ENCODE data around the gene COL18A1. TPM values are rescaled to one million over a fixed set of nuclear protein-coding genes. Genes with fewer than 3 reads are reported as not detected.

COL18A1 gene
- total RNA-seq, 4 donors from 2014 or later = 97.7 to 173 (median 110) TPM

DNA sequence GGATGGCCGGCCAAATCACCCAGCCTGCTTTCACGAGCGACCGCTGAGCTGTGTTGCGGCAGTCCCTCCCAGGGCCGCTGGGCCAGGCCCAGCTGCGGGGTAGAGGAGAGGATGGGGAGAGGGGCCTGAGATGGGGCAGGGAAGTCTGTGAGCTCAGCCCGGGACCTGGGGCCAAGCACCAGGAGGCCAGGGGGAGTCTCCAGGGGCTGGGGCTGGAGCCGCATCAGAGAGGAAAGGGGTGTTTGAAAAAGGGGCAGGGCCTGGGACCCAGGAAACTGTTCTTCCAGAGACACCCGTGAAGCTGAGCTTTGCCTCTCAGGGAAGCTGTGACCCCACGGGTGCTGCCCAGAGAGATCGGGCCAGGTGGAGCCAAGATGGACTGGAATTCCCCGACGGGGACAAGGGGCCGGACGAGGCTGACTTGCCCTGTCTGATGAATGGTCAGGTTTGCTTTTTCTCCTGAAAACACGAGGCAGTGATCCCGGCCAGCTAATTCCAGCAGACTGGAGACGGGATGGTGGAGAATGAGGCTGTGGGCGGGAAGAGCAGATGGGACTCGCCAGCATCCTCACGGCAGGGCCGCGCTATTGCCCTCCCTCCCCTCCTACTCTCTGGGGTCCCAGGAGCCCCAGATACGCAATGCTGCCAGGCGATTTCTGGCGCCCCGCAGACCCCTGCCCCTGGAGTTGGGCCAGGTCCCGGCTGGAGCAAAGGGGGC, 40.3 kb upstream of the COL18A1 start:
- peaks cover 33 to 58% (median 53%) of the 10 kb centered on the region in 4 donors for H3K4me1 ChIP-seq
- TF ChIP-seq POLR2A (IDR thresholded peaks at IDR 0.05; ENCODE audit: low read depth) (no peak), EP300 (IDR thresholded peaks at IDR 0.05) (no peak), POLR2AphosphoS5 (IDR thresholded peaks at IDR 0.05) (no peak), CTCF (IDR thresholded peaks at IDR 0.05) (no peak)
- no peaks in the 10 kb centered on the region for H3K9me3 ChIP-seq
- no peaks in the 10 kb centered on the region for H3K27me3 ChIP-seq
- DNase-seq (ENCODE audit: extremely low spot score) = no peak
- H3K4me3 ChIP-seq = peak overlapping the region; percentile 10 to 34 (median 20)
- WGBS = 55% methylated on average over 23 of the region's 29 CpGs
- peak overlapping the region; percentile 89 to 96 (median 94) for H3K27ac ChIP-seq (replicated peaks in 1 of 4)
- intact Hi-C loops (cut with DNase I) = no loop called here
- no peaks in the 10 kb centered on the region for H3K36me3 ChIP-seq

DNA sequence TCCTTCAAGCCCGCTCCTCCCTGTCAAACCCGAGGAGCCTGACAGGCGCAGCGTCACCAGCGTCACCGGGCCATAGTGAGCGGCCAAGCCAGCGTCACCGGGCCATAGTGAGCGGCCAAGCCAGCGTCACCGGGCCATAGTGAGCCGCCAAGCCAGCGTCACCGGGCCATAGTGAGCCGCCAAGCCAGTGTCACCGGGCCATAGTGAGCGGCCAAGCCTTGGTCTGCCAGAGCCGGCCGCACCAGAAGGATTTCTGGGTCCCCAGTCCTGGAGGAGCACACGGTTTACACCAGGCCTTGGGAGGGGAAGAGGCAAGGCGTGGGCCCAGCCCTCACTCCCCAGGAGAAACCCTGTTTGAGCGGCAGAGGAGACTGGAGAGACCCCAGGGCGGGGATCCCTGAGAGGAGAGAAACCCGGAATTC, 39.8 kb upstream of the COL18A1 start:
- H3K27ac ChIP-seq (replicated peaks in 1 of 4) = peak overlapping the region; percentile 89 to 96 (median 94)

DNA sequence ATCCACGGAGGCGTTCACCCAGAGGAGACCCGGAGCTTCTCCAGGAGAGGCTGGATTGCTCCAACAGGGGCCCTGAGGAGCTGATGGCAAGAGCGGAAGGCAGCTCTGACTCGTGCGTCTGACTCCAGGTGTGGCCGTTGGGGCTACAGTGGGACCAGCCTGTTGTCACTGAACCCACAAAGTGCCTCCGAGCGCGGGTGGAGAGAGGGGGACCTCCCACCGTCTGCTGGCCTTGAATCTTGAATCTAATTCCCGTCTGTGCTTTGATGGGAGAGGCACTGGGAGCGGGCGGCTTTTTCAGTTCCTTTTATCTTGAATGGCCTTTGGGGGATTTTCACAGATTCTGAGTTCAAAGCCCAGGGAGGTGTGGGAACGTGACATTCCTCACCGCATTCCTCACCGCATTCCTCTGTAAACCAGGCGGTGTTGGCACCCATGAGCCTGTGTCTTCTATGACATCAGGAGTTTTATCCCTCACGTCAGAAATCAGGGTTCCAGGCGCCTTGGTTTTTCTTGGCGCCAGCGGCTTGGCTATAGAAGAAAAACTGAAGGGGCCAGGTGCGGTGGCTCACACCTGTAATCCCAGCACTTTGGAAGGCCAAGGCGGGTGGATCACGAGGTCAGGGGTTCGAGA, 39.2 kb upstream of the COL18A1 start:
- TF ChIP-seq POLR2AphosphoS5 (IDR thresholded peaks at IDR 0.05) (no peak), POLR2A (IDR thresholded peaks at IDR 0.05; ENCODE audit: low read depth) (no peak), EP300 (IDR thresholded peaks at IDR 0.05) (no peak), CTCF (IDR thresholded peaks at IDR 0.05) (no peak)
- WGBS = 93% methylated on average over 23 of the region's 26 CpGs
- no peaks in the 10 kb centered on the region for H3K27me3 ChIP-seq
- intact Hi-C loops (cut with DNase I) = no loop called here
- H3K27ac ChIP-seq (replicated peaks in 1 of 4) = peak overlapping the region; percentile 89 to 96 (median 94)
- no peaks in the 10 kb centered on the region for H3K36me3 ChIP-seq
- no peak for DNase-seq (ENCODE audit: extremely low spot score)
- H3K4me1 ChIP-seq = peaks cover 33 to 58% (median 53%) of the 10 kb centered on the region in 4 donors
- H3K9me3 ChIP-seq = no peaks in the 10 kb centered on the region
- no peak overlapping the region for H3K4me3 ChIP-seq

More for the DNA sequence above, 39.8 kb upstream of the COL18A1 start:
- TF ChIP-seq POLR2AphosphoS5 (IDR thresholded peaks at IDR 0.05) (no peak), POLR2A (IDR thresholded peaks at IDR 0.05; ENCODE audit: low read depth) (no peak), CTCF (IDR thresholded peaks at IDR 0.05) (no peak), EP300 (IDR thresholded peaks at IDR 0.05) (no peak)
- Histone ChIP-seq H3K4me3 (no peak overlapping the region), H3K4me1 (peaks cover 33 to 58% (median 53%) of the 10 kb centered on the region in 4 donors), H3K36me3 (no peaks in the 10 kb centered on the region), H3K27me3 (no peaks in the 10 kb centered on the region), H3K9me3 (no peaks in the 10 kb centered on the region)
- intact Hi-C loops (cut with DNase I) = no loop called here
- WGBS = 75% methylated on average over 5 of the region's 25 CpGs
- DNase-seq (ENCODE audit: extremely low spot score) = no peak

DNA sequence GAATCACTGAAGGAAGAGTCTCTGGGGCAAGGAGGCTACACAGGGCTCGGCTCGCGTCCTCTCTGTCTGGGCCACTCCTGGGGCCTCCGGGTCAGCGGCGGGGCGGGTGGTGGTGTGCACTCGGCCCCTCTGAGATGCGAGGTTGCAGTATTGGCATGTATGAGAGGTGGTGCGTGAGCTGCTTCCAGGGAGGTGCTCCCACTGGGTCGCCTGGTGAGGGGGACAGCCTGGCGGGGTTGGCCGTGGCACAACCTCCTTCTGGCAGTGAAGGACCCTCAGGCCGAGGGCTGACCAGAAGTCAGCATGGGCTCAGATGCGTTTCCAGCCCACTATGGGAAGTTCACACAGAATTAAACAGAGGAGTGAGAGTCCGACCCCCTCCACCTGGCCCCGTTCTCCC, 38.5 kb upstream of the COL18A1 start:
- no peak for DNase-seq (ENCODE audit: extremely low spot score)
- Histone ChIP-seq H3K4me1 (peaks cover 33 to 58% (median 52%) of the 10 kb centered on the region in 4 donors), H3K9me3 (no peaks in the 10 kb centered on the region), H3K36me3 (no peaks in the 10 kb centered on the region), H3K27me3 (no peaks in the 10 kb centered on the region), H3K27ac (replicated peaks in 1 of 4) (peak overlapping the region; percentile 38 to 93 (median 54)), H3K4me3 (no peak overlapping the region)
- TF ChIP-seq EP300 (IDR thresholded peaks at IDR 0.05) = no peak
- TF ChIP-seq CTCF (IDR thresholded peaks at IDR 0.05) = no peak
- no peak for TF ChIP-seq POLR2AphosphoS5 (IDR thresholded peaks at IDR 0.05)
- TF ChIP-seq POLR2A (IDR thresholded peaks at IDR 0.05; ENCODE audit: low read depth) = no peak
- intact Hi-C loops (cut with DNase I) = no loop called here
- 96% methylated on average over 14 of the region's 17 CpGs for WGBS
